HEK293T (cell line): Measurements from ENCODE around the gene HCRT.
"Not testable (repeated sequence)": the region's sequence is repeated elsewhere in the genome, so short reads cannot be mapped to it uniquely, and the experiment has no call there.

Source experiments
- CTCF ChIA-PET: fragments of 350-600 bp; formaldehyde crosslinking; extraction: SDS; loops from one replicate; lab custom pipeline; 2021; ENCODE audit warnings: antibody characterized with exemption, inconsistent platforms; lab: Yijun Ruan, JAX
- POLR2A ChIA-PET: fragments of 350-600 bp; formaldehyde crosslinking; extraction: SDS; loops from one replicate; lab custom pipeline; 2020; ENCODE audit warnings: antibody characterized with exemption, inconsistent platforms; lab: Yijun Ruan, JAX
- DNase-seq: peaks from one replicate; pipeline ENCODE4 v3.0.0; 2012; ENCODE audit warnings: mixed read lengths; ENCODE audit errors: extremely low spot score
- ARNT ChIP-seq: fragments of 450-650 bp; IDR thresholded peaks from 2 replicates; pipeline ENCODE4 v1.6.1; 2017; ENCODE audit warnings: mild to moderate bottlenecking
- BHLHE40 ChIP-seq: fragments of 450-650 bp; IDR thresholded peaks from 2 replicates; pipeline ENCODE4 v1.6.1; 2016; ENCODE audit warnings: mild to moderate bottlenecking, moderate library complexity, borderline replicate concordance
- CTBP1 ChIP-seq: fragments of 450-650 bp; IDR thresholded peaks from 2 replicates; pipeline ENCODE4 v1.6.1; 2016; ENCODE audit warnings: borderline replicate concordance
- ELF4 ChIP-seq: fragments of 450-650 bp; IDR thresholded peaks from 2 replicates; pipeline ENCODE4 v1.6.1; 2017; ENCODE audit warnings: antibody characterized with exemption
- FOXA1 ChIP-seq: fragments of 450-650 bp; IDR thresholded peaks from 2 replicates; pipeline ENCODE4 v1.6.1; 2016; ENCODE audit warnings: mild to moderate bottlenecking
- FOXK2 ChIP-seq: fragments of 450-650 bp; IDR thresholded peaks from 2 replicates; pipeline ENCODE4 v1.6.1; 2016; ENCODE audit warnings: mild to moderate bottlenecking
- FOXM1 ChIP-seq: fragments of 450-650 bp; IDR thresholded peaks from 2 replicates; pipeline ENCODE4 v1.6.1; 2017; ENCODE audit warnings: mild to moderate bottlenecking, borderline replicate concordance
- HDGF ChIP-seq: fragments of 450-650 bp; IDR thresholded peaks from 2 replicates; pipeline ENCODE4 v1.6.1; 2017; ENCODE audit warnings: antibody characterized with exemption, borderline replicate concordance
- L3MBTL2 ChIP-seq: fragments of 450-650 bp; conservative IDR thresholded peaks from 2 replicates; pipeline ENCODE4 v1.6.1; 2016; ENCODE audit warnings: mild to moderate bottlenecking
- LEF1 ChIP-seq: fragments of 450-650 bp; IDR thresholded peaks from 2 replicates; pipeline ENCODE4 v1.6.1; 2017; ENCODE audit warnings: mild to moderate bottlenecking, borderline replicate concordance
- NFRKB ChIP-seq: fragments of 450-650 bp; IDR thresholded peaks from 2 replicates; pipeline ENCODE4 v1.6.1; 2016; ENCODE audit warnings: mild to moderate bottlenecking, moderate library complexity
- SP1 ChIP-seq: fragments of 450-650 bp; IDR thresholded peaks from 2 replicates; pipeline ENCODE4 v1.6.1; 2017
- SUZ12 ChIP-seq: fragments of 450-650 bp; IDR thresholded peaks from 2 replicates; pipeline ENCODE4 v1.6.1; 2016; ENCODE audit warnings: mild to moderate bottlenecking
- TARDBP ChIP-seq: fragments of 450-650 bp; IDR thresholded peaks from 2 replicates; pipeline ENCODE4 v1.6.1; 2016
- ZNF384 ChIP-seq: fragments of 450-650 bp; IDR thresholded peaks from 2 replicates; pipeline ENCODE4 v1.6.1; 2016
- TF ChIP-seq, protein P1 (sequence below): fragments of 450-650 bp; IDR thresholded peaks from 2 replicates; pipeline ENCODE4 v1.6.1; 2016

Gene HCRT

DNA sequence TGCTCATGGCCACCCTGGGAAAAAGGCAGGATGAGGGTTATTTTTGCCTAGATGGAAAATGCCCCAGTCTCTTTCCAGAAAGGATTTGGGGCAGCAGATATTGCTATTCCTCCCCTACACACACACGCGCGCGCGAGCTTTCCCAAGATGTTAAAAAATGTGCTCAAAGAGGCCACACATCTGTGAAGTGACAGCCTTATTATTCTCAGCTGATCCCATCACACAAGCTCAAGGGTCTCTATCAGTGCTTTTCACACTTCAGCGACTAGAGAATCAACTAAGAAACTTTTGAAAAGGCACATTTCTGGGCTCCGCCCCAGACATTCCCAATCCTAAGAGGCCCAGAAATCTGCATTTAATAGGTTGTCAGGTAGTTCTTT, 24.7 kb downstream of the HCRT start:
- ChIA-PET POLR2A (interaction anchor here (1.1 kb wide), 1 partner anchor 143 kb away, joined by 4 read pairs; the partner anchor contains the start of gene DNAJC7), CTCF (interaction anchor here (0.6 kb wide), 1 partner anchor 27 kb away, joined by 4 read pairs; no protein-coding TSS in a partner anchor)
- TF ChIP-seq ELF4 (no peak), LEF1 (no peak), NFRKB (no peak), CTBP1 (no peak), HDGF (no peak), FOXM1 (no peak), FOXA1 (no peak), TARDBP (no peak), ZNF384 (no peak), FOXK2 (no peak), SP1 (no peak), SUZ12 (no peak), L3MBTL2 (no peak), ARNT (no peak), BHLHE40 (no peak)
- TF ChIP-seq, protein P1, sequence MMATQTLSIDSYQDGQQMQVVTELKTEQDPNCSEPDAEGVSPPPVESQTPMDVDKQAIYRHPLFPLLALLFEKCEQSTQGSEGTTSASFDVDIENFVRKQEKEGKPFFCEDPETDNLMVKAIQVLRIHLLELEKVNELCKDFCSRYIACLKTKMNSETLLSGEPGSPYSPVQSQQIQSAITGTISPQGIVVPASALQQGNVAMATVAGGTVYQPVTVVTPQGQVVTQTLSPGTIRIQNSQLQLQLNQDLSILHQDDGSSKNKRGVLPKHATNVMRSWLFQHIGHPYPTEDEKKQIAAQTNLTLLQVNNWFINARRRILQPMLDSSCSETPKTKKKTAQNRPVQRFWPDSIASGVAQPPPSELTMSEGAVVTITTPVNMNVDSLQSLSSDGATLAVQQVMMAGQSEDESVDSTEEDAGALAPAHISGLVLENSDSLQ, result no peak
- no peak for DNase-seq

DNA sequence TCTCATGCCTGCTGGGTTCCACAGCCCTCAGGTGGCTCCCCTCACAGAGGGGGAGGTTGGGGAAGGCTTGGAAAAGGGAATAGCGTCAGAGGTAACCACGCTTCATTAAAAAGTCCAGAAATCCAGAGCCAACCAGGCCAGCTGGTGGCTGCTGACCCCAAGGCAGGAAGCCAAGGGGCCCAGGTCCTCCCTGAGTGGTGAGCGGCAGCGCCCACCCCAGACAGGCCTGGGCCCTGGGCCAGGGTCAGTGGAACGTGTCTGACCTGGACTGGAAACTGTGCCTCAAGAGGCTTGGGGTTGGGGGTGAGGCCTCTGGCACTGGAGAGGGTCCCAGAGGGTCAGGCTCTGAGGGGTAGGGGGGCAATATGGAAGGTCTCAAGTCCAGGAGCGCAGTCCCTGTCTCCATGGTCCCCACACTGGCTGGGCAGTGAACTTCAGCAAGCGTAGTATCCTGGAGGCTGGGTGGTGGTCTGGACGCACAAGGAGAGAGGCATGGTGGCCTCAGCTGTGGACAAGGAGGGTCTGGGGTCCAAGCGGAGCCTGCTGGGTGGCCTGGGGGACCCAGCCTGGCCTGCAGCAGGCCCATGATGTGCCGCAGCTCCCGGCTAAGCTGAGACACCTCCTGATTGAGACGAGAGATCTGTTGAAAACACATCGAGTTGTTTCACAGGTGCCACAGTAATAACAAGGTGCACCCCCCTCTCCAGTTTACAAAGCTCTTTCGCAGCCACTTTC, 25.3 kb downstream of the HCRT start:
- ChIA-PET POLR2A (interaction anchor here (1.1 to 1.4 kb wide), 2 partner anchors 39 to 142 kb away, joined by 4 read pairs; partner anchors contain the start of genes DNAJC7 and KAT2A), CTCF (interaction anchor here (0.6 kb wide), 1 partner anchor 27 kb away, joined by 4 read pairs; no protein-coding TSS in a partner anchor)
- no peak for TF ChIP-seq TARDBP
- no peak for TF ChIP-seq ARNT
- no peak for TF ChIP-seq FOXK2
- no peak for TF ChIP-seq L3MBTL2
- TF ChIP-seq ELF4, result no peak
- no peak for TF ChIP-seq FOXA1
- TF ChIP-seq SP1, result no peak
- no peak for TF ChIP-seq NFRKB
- no peak for TF ChIP-seq HDGF
- TF ChIP-seq ZNF384, result no peak
- no peak for TF ChIP-seq BHLHE40
- TF ChIP-seq, protein P1, result no peak
- no peak for TF ChIP-seq LEF1
- no peak for DNase-seq

DNA sequence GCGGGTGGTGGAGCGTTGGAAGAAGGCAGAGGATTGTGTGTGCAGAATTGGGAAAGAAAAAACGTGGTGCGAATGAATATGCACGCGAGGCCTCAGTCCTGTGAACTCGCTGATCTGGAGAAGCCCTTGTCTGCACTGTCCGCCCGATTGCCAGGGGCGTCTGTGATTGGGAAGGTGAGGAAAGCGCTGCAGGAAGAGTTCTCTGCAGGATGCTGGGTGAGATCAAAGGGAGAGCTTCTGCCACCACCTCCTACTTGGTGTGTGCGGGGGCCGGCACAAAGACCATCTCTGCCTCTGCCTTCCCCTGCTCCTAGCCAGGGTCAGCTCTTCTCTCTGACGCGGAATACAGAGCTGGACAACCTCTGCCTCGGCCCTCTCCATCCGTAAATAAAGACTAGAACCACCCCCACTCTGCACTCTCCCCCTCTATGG, 29.6 kb downstream of the HCRT start:
- TF ChIP-seq TARDBP, result no peak
- no peak for TF ChIP-seq LEF1
- peak; percentile 36; the same call in 1 of the 2 replicates for TF ChIP-seq L3MBTL2
- ChIA-PET CTCF (interaction anchor here (0.7 kb wide), 1 partner anchor 624 kb away, joined by 3 read pairs; no protein-coding TSS in a partner anchor), POLR2A (interaction anchor here (0.6 to 1.0 kb wide), 2 partner anchors 122 to 138 kb away, joined by 3 read pairs; partner anchors contain the start of gene DNAJC7)
- no peak for DNase-seq

DNA sequence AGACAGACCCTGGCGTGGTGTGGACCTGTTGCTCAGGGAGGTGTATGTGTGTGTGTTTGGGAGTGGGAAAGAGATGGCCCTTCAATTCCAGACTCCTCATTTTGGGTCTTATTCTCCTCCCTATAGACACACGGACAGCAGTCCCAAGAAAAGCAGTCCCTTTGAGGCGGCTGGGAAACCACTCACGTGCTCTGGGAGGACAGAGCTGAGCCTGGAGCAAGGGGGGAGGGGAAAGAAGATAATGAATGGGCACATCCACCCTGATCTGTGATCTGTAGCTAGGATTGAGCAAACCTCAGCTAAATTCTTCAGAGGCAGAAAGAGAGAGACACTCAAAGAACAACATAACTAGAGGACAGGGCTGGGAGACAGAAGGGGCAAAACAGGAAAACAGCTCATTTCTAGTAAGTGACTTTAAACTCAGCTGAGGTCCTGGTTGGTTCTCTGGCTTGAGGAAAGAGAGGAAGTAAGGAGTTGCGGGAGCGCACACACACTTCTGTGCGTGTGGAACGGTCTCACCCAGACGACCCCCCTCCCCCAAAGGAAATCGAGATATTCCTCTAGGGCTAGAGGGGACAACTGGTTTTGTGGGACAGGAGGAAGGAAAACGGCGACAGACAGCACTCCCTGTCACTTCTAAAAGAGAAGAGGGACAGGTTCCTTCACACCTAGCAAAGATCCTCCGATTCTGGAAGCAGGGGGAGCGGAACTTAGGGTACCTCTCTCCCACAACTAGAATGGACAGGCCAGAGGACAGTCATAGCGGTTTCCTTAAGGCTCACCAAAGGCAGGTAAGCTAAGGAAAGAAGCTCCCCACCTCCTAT, 31.1 kb downstream of the HCRT start:
- ChIA-PET CTCF (interaction anchor here (0.7 to 1.4 kb wide), 3 partner anchors 9 to 12 kb away, joined by 3 to 5 read pairs (median 3); no protein-coding TSS in a partner anchor), POLR2A (interaction anchor here (0.8 to 1.2 kb wide), 5 partner anchors 11 to 34 kb away, joined by 3 to 4 read pairs (median 4); no protein-coding TSS in a partner anchor)
- DNase-seq, result no peak
- TF ChIP-seq, protein P1, result no peak
- TF ChIP-seq TARDBP (no peak), ARNT (no peak), BHLHE40 (no peak), SP1 (no peak), FOXM1 (no peak), L3MBTL2 (no peak), NFRKB (no peak), SUZ12 (no peak), ELF4 (no peak), FOXK2 (no peak), ZNF384 (no peak), LEF1 (no peak), CTBP1 (no peak), FOXA1 (no peak), HDGF (no peak)

DNA sequence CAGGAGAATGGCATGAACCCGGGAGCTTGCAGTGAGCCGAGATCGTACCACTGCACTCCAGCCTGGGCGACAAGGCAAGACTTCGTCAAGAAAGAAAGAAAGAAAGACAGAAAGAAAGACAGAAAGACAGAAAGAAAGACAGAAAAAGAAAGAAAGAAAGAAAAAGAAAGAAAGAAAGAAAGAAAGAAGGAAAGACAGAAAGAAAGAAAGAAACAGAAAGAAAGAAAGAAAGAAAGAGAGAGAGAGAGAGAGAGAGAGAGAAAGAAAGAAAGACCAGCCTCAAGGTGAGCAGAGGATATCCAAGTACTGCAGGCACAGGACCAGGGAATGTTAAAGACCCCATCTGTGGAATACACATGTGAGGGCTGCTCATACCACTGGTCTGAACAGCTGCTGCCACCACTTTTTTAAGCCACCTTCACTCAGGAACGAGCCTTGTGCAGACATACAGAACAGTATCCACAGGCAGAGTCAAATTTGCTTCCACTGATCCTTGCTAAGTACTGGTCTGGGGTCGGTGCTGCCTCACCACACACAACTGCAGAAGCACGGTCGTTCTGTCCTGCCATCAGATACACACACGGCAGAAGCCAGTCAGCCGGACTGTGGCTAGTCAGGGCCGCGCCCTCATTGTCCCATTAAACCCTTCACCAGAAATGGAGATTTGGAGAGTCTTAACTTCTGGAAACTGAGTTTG, 38.2 kb downstream of the HCRT start:
- CTCF ChIA-PET, result interaction anchor here (0.5 to 0.6 kb wide), 2 partner anchors 63 to 174 kb away, joined by 3 read pairs; no protein-coding TSS in a partner anchor
- TF ChIP-seq SP1, result no peak
- TF ChIP-seq ZNF384, result no peak
- no peak for TF ChIP-seq FOXM1
- no peak for TF ChIP-seq ELF4
- no peak for TF ChIP-seq SUZ12
- no peak for TF ChIP-seq CTBP1
- no peak for TF ChIP-seq FOXK2
- no peak for TF ChIP-seq LEF1
- TF ChIP-seq ARNT, result no peak
- no peak for TF ChIP-seq L3MBTL2
- no peak for TF ChIP-seq NFRKB
- no peak for TF ChIP-seq HDGF
- TF ChIP-seq FOXA1, result no peak
- no peak for TF ChIP-seq TARDBP
- TF ChIP-seq, protein P1, result no peak
- TF ChIP-seq BHLHE40, result no peak
- no peak for DNase-seq
- POLR2A ChIA-PET, result no interaction called here

DNA sequence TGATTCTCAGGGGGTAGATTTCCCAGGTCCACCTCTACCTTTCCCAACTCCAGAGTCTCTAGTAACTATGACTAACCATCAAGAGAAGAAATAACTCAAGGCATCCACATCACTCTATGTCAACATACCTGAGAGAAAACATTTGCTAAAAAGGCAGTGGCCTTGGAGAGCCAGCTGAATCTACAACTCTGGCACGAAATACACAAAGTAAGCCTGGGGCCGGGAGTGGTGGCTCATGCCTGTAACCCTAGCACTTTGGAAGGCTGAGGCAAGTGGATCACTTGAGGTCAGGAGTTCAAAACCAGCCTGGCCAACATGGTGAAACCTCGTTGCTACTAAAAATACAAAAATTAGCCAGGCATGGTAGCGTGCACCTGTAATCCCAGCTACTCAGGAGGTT, 42.1 kb downstream of the HCRT start:
- ChIA-PET CTCF (interaction anchor here (0.9 kb wide), 1 partner anchor 11 kb away, joined by 5 read pairs; no protein-coding TSS in a partner anchor), POLR2A (interaction anchor here (0.9 to 1.8 kb wide), 3 partner anchors 11 to 126 kb away, joined by 4 to 6 read pairs (median 6); partner anchors contain the start of genes DNAJC7 and KAT2A)

More for the DNA sequence above, 42.1 kb downstream of the HCRT start:
- not testable (repeated sequence) for DNase-seq
